GM18508 (cell line): ENCODE data around the gene NME9.

Experiments used
- ATAC-seq: cut with Tn5 transposase; IDR thresholded peaks from one replicate; pipeline ENCODE4 v1.9.1; 2021; ENCODE audit warnings: moderate number of reproducible peaks; ENCODE audit not compliant: insufficient read depth, unreplicated experiment

The NME9 gene

DNA sequence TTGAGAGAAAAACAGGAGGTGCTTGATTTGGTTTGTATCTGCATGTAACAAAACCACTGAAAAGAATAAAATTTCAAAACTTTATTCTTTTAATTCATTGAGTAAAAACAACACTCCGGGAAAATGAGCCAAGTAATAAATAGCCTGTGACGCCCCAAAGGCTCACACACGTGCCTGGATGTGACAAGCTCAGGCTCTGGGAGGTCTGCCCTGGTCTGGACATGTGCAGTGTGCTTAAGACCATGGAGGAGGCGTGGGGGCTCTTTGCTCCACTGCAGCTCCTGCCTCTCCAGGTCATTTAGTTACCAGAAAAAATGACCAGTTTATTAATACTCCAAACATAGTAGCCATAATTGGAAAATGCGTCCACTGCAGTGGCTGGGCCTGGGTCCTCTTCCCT lies 8.6 kb upstream of the NME9 start:
- no peak for ATAC-seq

DNA sequence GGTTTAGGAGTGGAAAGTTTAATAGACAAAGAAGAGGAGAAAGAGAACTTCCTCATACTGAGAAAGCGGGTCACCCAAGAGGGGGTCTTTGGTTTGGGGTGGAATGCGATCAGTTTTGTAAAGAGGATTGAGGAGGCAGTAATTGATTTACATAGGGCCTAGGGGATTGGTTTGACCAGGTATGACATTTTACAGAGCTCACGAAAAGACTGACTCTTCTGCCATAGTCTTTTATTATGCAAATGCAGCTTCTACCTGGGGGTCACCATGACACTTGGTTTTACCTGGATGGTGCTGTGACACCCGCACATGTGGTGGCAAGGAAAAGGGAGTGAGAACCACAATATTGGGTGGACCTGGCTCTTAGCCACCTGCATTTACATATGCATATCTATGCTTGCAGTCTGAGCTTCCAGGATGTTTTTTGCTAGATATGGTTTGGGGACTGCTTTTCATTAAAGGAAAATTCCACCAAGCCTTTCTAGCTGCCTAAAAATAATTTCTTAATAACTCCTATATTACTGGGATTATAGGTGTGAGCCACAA lies 6.9 kb upstream of the NME9 start:
- no peak for ATAC-seq

GRCh38 chr3:138334608-138335007 lies 5.0 kb upstream of the NME9 start:
- ATAC-seq: no peak

DNA sequence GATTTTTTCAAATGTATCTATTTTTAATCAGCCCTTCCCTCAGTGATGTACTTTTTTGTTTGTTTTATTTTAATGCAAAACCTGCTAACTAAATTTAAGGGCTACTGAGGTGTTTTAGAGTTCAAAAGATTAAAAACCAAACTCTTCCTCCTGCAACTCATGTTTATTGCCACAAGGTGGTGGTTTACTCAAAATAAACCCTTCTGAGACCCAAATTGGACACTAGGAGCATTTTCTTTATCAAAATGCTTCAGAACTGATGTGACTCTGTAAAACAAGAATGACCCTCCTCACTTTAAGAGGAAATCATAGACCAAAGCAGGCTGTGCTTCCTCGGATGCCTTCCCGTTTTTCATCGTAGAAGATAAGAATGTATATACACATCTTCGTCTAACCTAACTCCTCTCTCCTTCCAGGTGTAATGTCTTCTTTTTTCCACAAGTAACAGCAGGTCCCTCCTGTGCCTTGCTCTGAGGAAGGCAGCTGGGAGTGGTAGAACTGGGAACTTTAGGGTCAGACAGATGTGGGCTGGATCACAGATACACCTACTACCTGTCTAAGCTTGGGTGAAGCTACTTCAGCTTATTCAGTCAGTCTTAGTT lies 2.9 kb upstream of the NME9 start:
- ATAC-seq: no peak

GRCh38 chr3:138331143-138331894 lies 1.7 kb upstream of the NME9 start:
- no peak for ATAC-seq

DNA sequence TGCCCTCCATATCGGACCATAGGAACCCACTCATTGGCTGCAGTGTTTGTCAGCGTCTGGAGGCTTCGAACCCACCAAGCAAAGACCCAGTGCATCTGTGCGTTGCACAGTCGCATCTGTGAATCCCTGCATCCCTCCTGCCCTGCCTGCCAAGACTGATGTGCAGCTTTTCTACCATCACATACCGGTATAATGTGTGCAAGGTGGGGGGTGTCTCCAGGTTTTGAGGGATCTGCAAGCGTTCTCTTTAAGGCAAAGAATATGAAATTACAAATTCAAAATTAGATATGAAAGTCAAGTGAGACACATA lies 288 bp upstream of the NME9 start:
- ATAC-seq: no peak

GRCh38 chr3:138328341-138328740 lies 1.3 kb downstream of the NME9 start:
- no peak for ATAC-seq

- no peak for ATAC-seq
These were observed 1.8 kb downstream of the NME9 start for GRCh38 chr3:138327831-138328230.

DNA sequence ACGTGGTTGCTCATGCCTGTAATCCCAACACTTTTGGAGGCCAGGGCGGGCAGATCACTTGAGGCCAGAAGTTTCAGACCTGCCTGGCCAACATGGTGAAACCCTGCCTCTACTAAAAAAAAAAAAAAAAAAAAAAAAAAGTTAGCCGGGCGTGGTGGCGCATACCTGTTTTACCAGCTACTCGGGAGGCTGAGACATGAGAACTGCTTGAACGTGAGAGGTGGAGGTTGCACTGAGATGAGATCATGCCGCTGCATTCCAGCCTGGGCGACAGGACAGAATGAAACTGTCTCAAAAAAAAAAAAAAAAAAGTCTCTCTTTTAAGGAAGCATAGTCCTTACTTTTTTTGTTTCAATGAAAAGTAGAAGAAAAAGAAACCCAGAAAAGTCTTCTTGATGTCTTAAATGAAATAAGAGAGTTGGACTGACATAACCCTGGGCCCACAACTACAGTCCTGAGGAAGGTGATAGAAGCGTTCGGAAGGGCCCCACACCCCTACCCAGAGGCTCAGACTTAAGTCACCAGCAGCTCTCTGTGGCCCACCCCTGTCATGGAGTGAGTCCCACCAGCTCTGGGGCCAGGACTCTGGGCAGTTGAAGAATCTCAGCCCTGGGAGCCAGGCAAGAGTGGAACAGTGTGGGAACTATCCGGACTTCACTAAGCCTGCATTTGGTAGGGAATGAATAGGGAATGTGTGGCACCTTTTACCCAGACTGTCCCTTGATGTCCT lies 2.6 kb downstream of the NME9 start:
- no peak for ATAC-seq

GRCh38 chr3:138325990-138326389 lies 3.7 kb downstream of the NME9 start:
- ATAC-seq: no peak

- ATAC-seq: no peak
These were observed 5.7 kb downstream of the NME9 start for GRCh38 chr3:138323971-138324370.

DNA sequence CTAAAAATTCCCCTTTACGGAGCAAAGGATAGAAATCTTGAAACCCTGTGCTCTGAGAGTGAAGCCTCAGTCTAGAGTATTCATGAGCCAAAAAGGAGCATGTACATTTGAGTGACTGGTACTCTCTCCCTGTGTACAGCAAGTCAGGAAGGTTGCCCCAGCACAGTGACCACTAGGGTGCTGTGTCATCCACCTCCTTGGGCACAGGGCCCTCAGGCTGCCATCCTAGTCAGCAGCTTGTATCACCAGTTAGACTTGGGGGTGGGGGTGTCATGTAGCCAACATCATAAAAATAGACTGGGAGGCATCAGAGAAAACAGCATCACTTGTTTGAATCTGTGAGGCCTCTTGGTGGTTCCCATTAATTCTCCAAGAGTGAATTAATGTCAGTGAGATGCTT lies 12.0 kb downstream of the NME9 start:
- no peak for ATAC-seq

DNA sequence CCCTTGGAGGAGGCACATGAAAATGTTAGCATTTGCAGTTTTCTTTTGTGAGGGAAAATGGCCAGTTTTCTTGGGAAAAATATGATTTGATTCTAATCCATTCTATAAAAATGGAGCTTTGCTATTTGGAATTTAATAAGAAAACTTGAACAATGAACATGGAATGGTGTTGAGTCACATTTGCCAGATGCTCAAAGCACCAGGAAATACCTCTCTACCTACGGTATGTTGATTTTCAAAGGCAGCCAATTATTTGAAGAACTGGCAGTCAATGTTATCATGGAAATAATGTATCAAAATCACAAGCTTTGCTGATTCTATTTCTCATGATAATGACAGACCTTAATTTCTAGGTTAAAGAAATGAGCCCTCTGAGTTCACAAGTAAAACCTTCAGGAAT lies 14.9 kb downstream of the NME9 start:
- ATAC-seq: no peak

- ATAC-seq: no peak
These were observed 19.2 kb downstream of the NME9 start for GRCh38 chr3:138310494-138310893.

- ATAC-seq: no peak
These were observed 20.9 kb downstream of the NME9 start for GRCh38 chr3:138308783-138309182.

DNA sequence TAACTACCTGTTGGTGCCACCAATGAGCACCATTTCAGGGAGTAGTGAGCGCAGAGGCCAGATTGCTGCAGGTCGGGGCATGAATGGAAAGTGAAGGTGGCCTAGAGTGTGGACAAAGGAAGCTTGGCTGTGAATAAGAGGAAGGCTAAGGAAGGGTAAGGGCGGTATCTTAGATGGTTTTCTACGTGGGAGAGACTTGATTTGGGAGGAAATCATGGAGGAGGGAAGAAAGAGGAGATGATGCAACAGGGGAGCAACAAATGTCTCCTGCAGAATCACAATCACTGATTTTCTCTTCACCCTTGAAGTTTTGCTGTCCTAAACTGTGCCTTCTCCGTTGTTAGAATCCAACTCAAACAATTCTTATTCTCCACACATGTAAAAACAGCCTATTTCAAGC lies 21.8 kb downstream of the NME9 start:
- ATAC-seq: no peak

DNA sequence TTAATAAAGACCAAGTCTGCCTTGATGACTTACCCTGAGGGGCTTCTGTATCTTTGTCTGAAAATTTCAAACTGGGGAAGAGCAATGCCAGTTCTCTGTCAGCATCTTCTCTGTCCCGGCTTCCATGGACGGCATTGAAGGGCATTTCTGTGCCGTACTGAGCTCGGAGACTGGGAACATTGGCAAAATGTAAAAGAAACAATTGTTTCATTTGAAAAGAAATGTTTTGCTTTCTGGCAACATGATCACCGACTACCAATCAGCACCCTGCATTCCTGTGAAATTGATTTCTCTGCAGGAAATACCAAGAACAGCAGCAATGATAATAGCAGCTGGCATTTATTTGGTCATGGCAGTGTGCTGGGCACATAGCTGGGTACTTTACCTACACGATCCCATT lies 26.2 kb downstream of the NME9 start:
- no peak for ATAC-seq

GRCh38 chr3:138300647-138301046 lies 29.0 kb downstream of the NME9 start:
- no peak for ATAC-seq

- ATAC-seq: no peak
These were observed 31.8 kb downstream of the NME9 start for GRCh38 chr3:138297876-138298275.

- ATAC-seq: no peak
These were observed 32.5 kb downstream of the NME9 start for GRCh38 chr3:138297059-138297607.

- no peak for ATAC-seq
These were observed 33.0 kb downstream of the NME9 start for GRCh38 chr3:138296639-138297038.
